Gastrocnemius medialis (tissue), 4 donors: ENCODE measurements around the gene MLST8. TPM values are rescaled to one million over a fixed set of nuclear protein-coding genes. Genes with fewer than 3 reads are reported as not detected.

Source experiments
- ATAC-seq, 2 donors: fragments of 150-250 bp; one replicate each; pipeline ENCODE4 v1.9.1; 2016
- DNase-seq, 2 donors: peaks; one replicate each; pipeline ENCODE4 v3.0.0-alpha.2; 2019
- H3K27ac ChIP-seq, 4 donors: fragments of 200-600 bp; sonication (generic); 1 replicate in 1 of 4; 2 replicates in 3 of 4; pipeline ENCODE4 v1.5.1; 2016 to 2018; ENCODE audit warnings: mild to moderate bottlenecking in 2 of 4, moderate library complexity in 1 of 4
- H3K27me3 ChIP-seq, 3 donors: fragments of 200-600 bp; sonication (generic) in 2 of 3; 1 replicate in 1 of 3; 2 replicates in 2 of 3; pipeline versions ENCODE4 v1.5.1 to v1.6.0; 2016 to 2019; ENCODE audit warnings: mild to moderate bottlenecking in 1 of 3, moderate library complexity in 1 of 3
- H3K36me3 ChIP-seq, 2 donors: fragments of 200-600 bp; sonication (generic) in 1 of 2; one replicate each; pipeline ENCODE4 v1.5.1; 2017 to 2018
- H3K4me1 ChIP-seq, 2 donors: fragments of 200-600 bp; sonication (generic) in 1 of 2; one replicate each; pipeline ENCODE4 v1.5.1; 2016 to 2017; ENCODE audit warnings: mild to moderate bottlenecking in 2 of 2
- H3K4me3 ChIP-seq, 4 donors: fragments of 200-600 bp; sonication (generic) in 3 of 4; 1 replicate in 1 of 4; 2 replicates in 3 of 4; pipeline ENCODE4 v1.5.1; 2016 to 2019; ENCODE audit warnings: mild to moderate bottlenecking in 2 of 4
- H3K9me3 ChIP-seq, 3 donors: fragments of 200-600 bp; sonication (generic) in 2 of 3; 1 replicate in 1 of 3; 2 replicates in 2 of 3; pipeline ENCODE4 v1.5.1; 2016 to 2019
- CTCF ChIP-seq, 5 experiments: fragments of 450-650 bp in 3 of 5; fragments of 200-600 bp in 2 of 5; sonication (generic) in 2 of 5; IDR thresholded peaks in 4 of 5; conservative IDR thresholded peaks in 1 of 5; 1 replicate in 4 of 5; 2 replicates in 1 of 5; pipeline ENCODE4 v1.5.1; 2016 to 2019; ENCODE audit warnings: antibody characterized with exemption in 5 of 5, mild to moderate bottlenecking in 3 of 5, moderate library complexity in 3 of 5
- POLR2A ChIP-seq, 2 donors: fragments of 450-650 bp; IDR thresholded peaks; one replicate each; pipeline ENCODE4 v1.6.1; 2017; ENCODE audit warnings: antibody characterized with exemption in 2 of 2, mild to moderate bottlenecking in 2 of 2, moderate library complexity in 2 of 2
- in situ Hi-C, 4 donors: fragments of 200-750 bp; cut with MboI; loops; one replicate each; pipeline versions ENCODE4 v1.15.0 to v1.8.0; 2017; ENCODE audit warnings: low sequenced_read_pairs in 4 of 4
- intact Hi-C: fragments of 100-400 bp; cut with DNase I; formaldehyde crosslinking; loops from one replicate; pipeline ENCODE4 v1.15.1; 2023; ENCODE audit warnings: low total_unique reads
- total RNA-seq, 4 donors: library from RNA; depleted of rRNA; stranded (reverse); fragments of >200 nt; gene quantifications; one replicate each; pipeline versions ENCODE4 v1.1.0 to v1.2.3, GENCODE V29; 2016

The MLST8 gene
- total RNA-seq, 4 donors from 2014 or later: 40.3 to 77.0 (median 73.5) TPM

- peaks cover 8 to 12% of the 10 kb centered on the region in 2 donors for H3K4me1 ChIP-seq
- H3K27ac ChIP-seq: no peak overlapping the region
- H3K36me3 ChIP-seq: peaks cover 0 to 61% of the 10 kb centered on the region in 2 donors
- DNase-seq: no peak
- TF ChIP-seq POLR2A (IDR thresholded peaks at IDR 0.05): no peak
- no peak for TF ChIP-seq CTCF (IDR thresholded peaks at IDR 0.05 in 4 of 5, conservative IDR thresholded peaks at IDR 0.05 in 1 of 5)
- no peak for ATAC-seq
- H3K9me3 ChIP-seq: no peaks in the 10 kb centered on the region
- in situ Hi-C loops: no loop called here
- intact Hi-C loops: no loop called here
- no peak overlapping the region for H3K4me3 ChIP-seq
- no peaks in the 10 kb centered on the region for H3K27me3 ChIP-seq
Observed at GRCh38 chr16:2229091-2229490, 23.8 kb downstream of the MLST8 start.

GRCh38 chr16:2229632-2230250 lies 24.5 kb downstream of the MLST8 start:
- DNase-seq (no peak), ATAC-seq (no peak)
- H3K27ac ChIP-seq: no peak overlapping the region
- peaks cover 2 to 5% of the 10 kb centered on the region in 2 donors for H3K4me1 ChIP-seq
- intact Hi-C loops (no loop called here), in situ Hi-C loops (no loop called here)
- no peak overlapping the region for H3K4me3 ChIP-seq
- TF ChIP-seq CTCF (IDR thresholded peaks at IDR 0.05 in 4 of 5, conservative IDR thresholded peaks at IDR 0.05 in 1 of 5): no peak
- H3K27me3 ChIP-seq: no peaks in the 10 kb centered on the region
- no peaks in the 10 kb centered on the region for H3K9me3 ChIP-seq
- H3K36me3 ChIP-seq: peaks cover 0 to 67% of the 10 kb centered on the region in 2 donors

GRCh38 chr16:2230376-2230775 lies 25.1 kb downstream of the MLST8 start:
- no peaks in the 10 kb centered on the region for H3K9me3 ChIP-seq
- in situ Hi-C loops: no loop called here

GRCh38 chr16:2231016-2231931 lies 26.0 kb downstream of the MLST8 start:
- Histone ChIP-seq H3K4me3 (no peak overlapping the region), H3K27me3 (peaks cover 2 to 5% (median 3%) of the 10 kb centered on the region in 3 donors), H3K9me3 (no peaks in the 10 kb centered on the region), H3K4me1 (peaks cover 3 to 5% of the 10 kb centered on the region in 2 donors), H3K36me3 (peaks cover 0 to 78% of the 10 kb centered on the region in 2 donors), H3K27ac (no peak overlapping the region)
- TF ChIP-seq POLR2A (IDR thresholded peaks at IDR 0.05) (no peak), CTCF (IDR thresholded peaks at IDR 0.05 in 4 of 5, conservative IDR thresholded peaks at IDR 0.05 in 1 of 5) (no peak)
- intact Hi-C loops (no loop called here), in situ Hi-C loops (no loop called here)
- DNase-seq (no peak), ATAC-seq (no peak)

More at GRCh38 chr16:2230376-2230775, 25.1 kb downstream of the MLST8 start:
- intact Hi-C loops: no loop called here
- no peak overlapping the region for H3K4me3 ChIP-seq
- no peak for ATAC-seq
- H3K27ac ChIP-seq: no peak overlapping the region
- H3K27me3 ChIP-seq: no peaks in the 10 kb centered on the region
- H3K36me3 ChIP-seq: peaks cover 0 to 74% of the 10 kb centered on the region in 2 donors
- no peak for TF ChIP-seq POLR2A (IDR thresholded peaks at IDR 0.05)
- no peak for TF ChIP-seq CTCF (IDR thresholded peaks at IDR 0.05 in 4 of 5, conservative IDR thresholded peaks at IDR 0.05 in 1 of 5)
- no peak for DNase-seq
- no peaks in the 10 kb centered on the region for H3K4me1 ChIP-seq
